OCI-LY7 (cell line): ENCODE data around the gene FNBP1. TPM values are rescaled to one million over a fixed set of nuclear protein-coding genes. Genes with fewer than 3 reads are reported as not detected.

ENCODE experiments used
- BruUV-seq: library from RNA; stranded (reverse); fragments of 400-500 nt; replicated peaks from 2 replicates; lab custom pipeline; 2021; lab: Mats Ljungman, UMichigan
- CTCF ChIA-PET: fragments of 300-600 bp; sonication (Branson Sonifier 250); formaldehyde crosslinking; loops from one replicate; lab custom pipeline; 2022; ENCODE audit warnings: antibody characterized with exemption; ENCODE audit not compliant: unreplicated experiment; lab: Charles Lee
- POLR2A ChIA-PET: fragments of 300-600 bp; sonication (Branson Sonifier 250); formaldehyde crosslinking; loops from one replicate; lab custom pipeline; 2022; ENCODE audit warnings: antibody characterized with exemption; lab: Charles Lee
- DNase-seq: peaks from one replicate; pipeline ENCODE4 v3.0.0-alpha.2; 2015; ENCODE audit warnings: low spot score
- H2AFZ ChIP-seq: fragments of 200-600 bp; sonication (generic), shearing (Covaris generic); 2 replicates; pipeline ENCODE4 v1.6.1; 2014; ENCODE audit warnings: mild to moderate bottlenecking, antibody characterized with exemption, low read length, moderate library complexity
- H3K27ac ChIP-seq: fragments of 200-600 bp; sonication (generic); 2 replicates; pipeline ENCODE4 v1.5.1; 2014; ENCODE audit warnings: mixed run types, low read depth, mild to moderate bottlenecking, moderate library complexity, low read length, inconsistent platforms; ENCODE audit not compliant: poor library complexity, severe bottlenecking
- H3K36me3 ChIP-seq: fragments of 200-600 bp; sonication (generic); 2 replicates; pipeline ENCODE4 v1.6.1; 2014; ENCODE audit warnings: mild to moderate bottlenecking, antibody characterized with exemption, low read length, moderate library complexity, mixed read lengths; ENCODE audit not compliant: insufficient read depth
- H3K4me1 ChIP-seq: fragments of 200-600 bp; sonication (generic); 2 replicates; pipeline ENCODE4 v1.5.1; 2014; ENCODE audit warnings: mild to moderate bottlenecking, low read length; ENCODE audit not compliant: insufficient read depth, poor library complexity, severe bottlenecking
- H3K4me2 ChIP-seq: fragments of 200-600 bp; sonication (generic); 2 replicates; pipeline ENCODE4 v1.6.1; 2014; ENCODE audit warnings: mild to moderate bottlenecking, low read length
- H3K4me3 ChIP-seq: fragments of 200-600 bp; sonication (generic); 2 replicates; pipeline ENCODE4 v1.5.1; 2014; ENCODE audit warnings: mild to moderate bottlenecking, low read depth, low read length; ENCODE audit not compliant: poor library complexity, severe bottlenecking
- H3K79me2 ChIP-seq: fragments of 200-600 bp; sonication (generic); 2 replicates; pipeline ENCODE4 v1.6.1; 2016; ENCODE audit warnings: low read depth, mild to moderate bottlenecking, low read length, moderate library complexity, mixed read lengths; ENCODE audit not compliant: insufficient read depth
- H3K9me2 ChIP-seq: fragments of 200-600 bp; sonication (generic); 2 replicates; pipeline ENCODE4 v1.6.1; 2016; ENCODE audit warnings: mild to moderate bottlenecking, low read length, mixed read lengths; ENCODE audit not compliant: insufficient read depth
- H3K9me3 ChIP-seq: fragments of 200-600 bp; sonication (generic); 2 replicates; pipeline ENCODE4 v1.6.1; 2014; ENCODE audit warnings: mild to moderate bottlenecking, mixed run types, low read length, mixed read lengths
- H4K20me1 ChIP-seq: fragments of 200-600 bp; sonication (generic); 2 replicates; pipeline ENCODE4 v1.6.1; 2014; ENCODE audit warnings: mild to moderate bottlenecking, antibody characterized with exemption, low read length, moderate library complexity, mixed read lengths; ENCODE audit not compliant: insufficient read depth
- CTCF ChIP-seq: fragments of 200-600 bp; sonication (generic); conservative IDR thresholded peaks from 2 replicates; pipeline ENCODE4 v1.5.1; 2014; ENCODE audit warnings: mild to moderate bottlenecking, antibody characterized with exemption, low read length, moderate library complexity, mixed read lengths
- EZH2phosphoT487 ChIP-seq: fragments of 200-600 bp; sonication (generic); IDR thresholded peaks from 2 replicates; pipeline ENCODE4 v1.6.1; 2018; ENCODE audit warnings: low read depth, borderline replicate concordance, mild to moderate bottlenecking, mixed run types, antibody characterized with exemption, low read length, moderate library complexity, mixed read lengths
- intact Hi-C: fragments of 100-400 bp; cut with micrococcal nuclease; formaldehyde crosslinking; loops from one replicate; pipeline ENCODE4 v1.10.0; 2022; ENCODE audit not compliant: unreplicated experiment
- total RNA-seq, 2 experiments: library from RNA; depleted of rRNA in 1 of 2; stranded (reverse); fragments of >200 nt in 1 of 2; shearing (Covaris generic) in 1 of 2; gene quantifications; 2 replicates each; pipeline ENCODE4 v1.2.3, GENCODE V29; 2014 to 2022

FNBP1 gene
- total RNA-seq, 2 experiments from 2014 or later = 93.3 to 164 TPM

GRCh38 chr9:129864991-129865647, 177.9 kb downstream of the FNBP1 start:
- Histone ChIP-seq H4K20me1 (no peaks in the 10 kb centered on the region), H3K9me3 (no peaks in the 10 kb centered on the region), H3K9me2 (no peaks in the 10 kb centered on the region), H3K4me1 (peaks cover 5% of the 10 kb centered on the region), H2AFZ (no peak overlapping the region), H3K4me3 (no peak overlapping the region), H3K27ac (no peak overlapping the region), H3K79me2 (no peaks in the 10 kb centered on the region), H3K4me2 (no peak overlapping the region), H3K36me3 (peaks cover 25% of the 10 kb centered on the region)
- ChIA-PET POLR2A (interaction anchor here (0.5 kb wide), 1 partner anchor 337 kb away, joined by 4 read pairs; no protein-coding TSS in a partner anchor), CTCF (no interaction called here)
- TF ChIP-seq CTCF (no peak), EZH2phosphoT487 (no peak)
- no TSS peak for BruUV-seq
- intact Hi-C loops = no loop called here
- DNase-seq = no peak

- intact Hi-C loops = no loop called here
- H3K79me2 ChIP-seq = no peaks in the 10 kb centered on the region
- H3K4me1 ChIP-seq = peaks cover 5% of the 10 kb centered on the region
- no peaks in the 10 kb centered on the region for H3K9me3 ChIP-seq
- H3K4me2 ChIP-seq = no peak overlapping the region
- H3K9me2 ChIP-seq = no peaks in the 10 kb centered on the region
- no TSS peak for BruUV-seq
- no peak overlapping the region for H3K4me3 ChIP-seq
- H2AFZ ChIP-seq = no peak overlapping the region
- ChIA-PET CTCF (no interaction called here), POLR2A (interaction anchor here (0.7 kb wide), 1 partner anchor 480 kb away, joined by 6 read pairs; no protein-coding TSS in a partner anchor)
- peaks cover 29% of the 10 kb centered on the region for H3K36me3 ChIP-seq
- no peaks in the 10 kb centered on the region for H4K20me1 ChIP-seq
- TF ChIP-seq CTCF = no peak
- no peak for TF ChIP-seq EZH2phosphoT487
- peak; percentile 46 for DNase-seq
- no peak overlapping the region for H3K27ac ChIP-seq
Measured at GRCh38 chr9:129863059-129863690, 179.8 kb downstream of the FNBP1 start.

GRCh38 chr9:129861447-129861827, 181.6 kb downstream of the FNBP1 start:
- H3K9me3 ChIP-seq = no peaks in the 10 kb centered on the region
- no peak for TF ChIP-seq CTCF
- TF ChIP-seq EZH2phosphoT487 = no peak
- intact Hi-C loops = no loop called here
- H3K27ac ChIP-seq = no peak overlapping the region
- no peaks in the 10 kb centered on the region for H4K20me1 ChIP-seq
- no TSS peak for BruUV-seq
- peaks cover 5% of the 10 kb centered on the region for H3K4me1 ChIP-seq
- CTCF ChIA-PET = no interaction called here
- DNase-seq = no peak
- no peaks in the 10 kb centered on the region for H3K9me2 ChIP-seq
- H3K79me2 ChIP-seq = no peaks in the 10 kb centered on the region
- POLR2A ChIA-PET = no interaction called here
- peaks cover 31% of the 10 kb centered on the region for H3K36me3 ChIP-seq
- no peak overlapping the region for H2AFZ ChIP-seq
- H3K4me3 ChIP-seq = no peak overlapping the region
- no peak overlapping the region for H3K4me2 ChIP-seq
